Measurements from ENCODE around the gene DGKI. TPM values are rescaled to one million over a fixed set of nuclear protein-coding genes. Genes with fewer than 3 reads are reported as not detected.

The DGKI gene
- total and polyA plus RNA-seq, 4 donors = 1.1 to 11.3 (median 5.2) TPM

DNA sequence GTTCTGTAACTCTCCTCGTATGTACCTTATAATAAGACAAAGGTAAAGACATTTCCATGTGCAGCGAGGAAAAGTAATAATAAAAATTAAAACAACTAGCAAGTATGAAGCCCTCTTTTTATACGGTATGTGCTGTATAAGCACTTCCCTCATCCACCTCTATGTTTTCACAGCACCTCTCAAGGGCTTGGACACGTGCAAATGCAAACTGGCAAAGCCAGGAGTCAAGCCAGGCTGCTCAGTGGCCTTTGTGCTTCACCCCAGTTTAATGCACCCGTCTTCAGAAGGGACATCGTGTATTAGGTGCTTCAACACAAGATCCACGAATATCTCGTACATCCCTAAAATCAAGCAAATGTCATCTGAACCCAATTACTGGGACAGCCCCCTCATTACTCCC is 1.3 kb upstream of the DGKI start:
- Histone ChIP-seq H3K4me1 (ENCODE audit: control insufficient read depth in 1 of 2, insufficient read depth in 2 of 2, low read length in 2 of 2) (no peaks in the 10 kb centered on the region), H3K9me3 (ENCODE audit: control insufficient read depth, low read length) (no peaks in the 10 kb centered on the region), H3K27me3 (ENCODE audit: control insufficient read depth in 1 of 2, insufficient read depth in 2 of 2, low read length in 1 of 2) (no peaks in the 10 kb centered on the region), H3K36me3 (ENCODE audit: control insufficient read depth in 1 of 2, insufficient read depth in 2 of 2, low read length in 1 of 2) (peaks cover 0 to 6% of the 10 kb centered on the region in 2 donors), H3K4me3 (ENCODE audit: low read length in 2 of 2) (no peak overlapping the region), H3K27ac (ENCODE audit: low read depth in 1 of 2, low read length in 2 of 2) (no peak overlapping the region)
- DNase-seq (no peak), ATAC-seq (ENCODE audit: low FRiP score) (no peak)
- WGBS, 2 donors = 66 to 72% methylated on average over 8 of the region's 8 CpGs
- intact Hi-C loops (cut with DNase I) = no loop called here

DNA sequence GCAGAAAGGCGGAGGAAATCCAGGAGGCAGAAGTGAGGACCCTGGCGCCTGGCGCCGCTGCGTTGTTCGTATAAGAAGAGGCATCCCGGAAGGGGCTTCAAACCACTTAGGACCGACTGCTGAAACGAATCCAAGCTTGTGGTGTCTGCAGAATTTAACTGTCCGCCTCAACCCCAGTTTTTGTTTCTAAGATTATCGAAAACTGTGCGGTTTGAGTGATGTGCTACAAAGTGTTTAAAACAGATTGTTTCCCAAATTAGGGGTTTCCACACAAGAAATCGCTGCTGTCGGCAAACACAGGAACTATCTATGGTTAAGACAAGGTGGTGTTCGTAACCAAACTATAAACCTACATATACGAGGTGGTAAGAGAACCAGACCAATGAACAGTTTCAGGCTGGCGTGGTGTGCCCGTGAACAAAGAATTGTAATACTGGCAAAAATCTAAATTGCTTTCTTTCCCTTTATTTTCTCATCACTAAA is 835 bp upstream of the DGKI start:
- no peaks in the 10 kb centered on the region for H3K27me3 ChIP-seq (ENCODE audit: control insufficient read depth in 1 of 2, insufficient read depth in 2 of 2, low read length in 1 of 2)
- ATAC-seq (ENCODE audit: low FRiP score) = peak; percentile 21
- intact Hi-C loops (cut with DNase I) = no loop called here
- H3K4me3 ChIP-seq (ENCODE audit: low read length in 2 of 2) = no peak overlapping the region
- H3K27ac ChIP-seq (ENCODE audit: low read depth in 1 of 2, low read length in 2 of 2) = peak overlapping the region in 1 of 2 donors; percentile 0
- H3K9me3 ChIP-seq (ENCODE audit: control insufficient read depth, low read length) = no peaks in the 10 kb centered on the region
- no peaks in the 10 kb centered on the region for H3K4me1 ChIP-seq (ENCODE audit: control insufficient read depth in 1 of 2, insufficient read depth in 2 of 2, low read length in 2 of 2)
- no peak for DNase-seq
- WGBS, 2 donors = 20 to 27% methylated on average over 18 of the region's 18 CpGs
- H3K36me3 ChIP-seq (ENCODE audit: control insufficient read depth in 1 of 2, insufficient read depth in 2 of 2, low read length in 1 of 2) = peaks cover 0 to 6% of the 10 kb centered on the region in 2 donors

GRCh38 chr7:137846549-137846826 is 286 bp downstream of the DGKI start:
- no peaks in the 10 kb centered on the region for H3K27me3 ChIP-seq (ENCODE audit: control insufficient read depth in 1 of 2, insufficient read depth in 2 of 2, low read length in 1 of 2)

DNA sequence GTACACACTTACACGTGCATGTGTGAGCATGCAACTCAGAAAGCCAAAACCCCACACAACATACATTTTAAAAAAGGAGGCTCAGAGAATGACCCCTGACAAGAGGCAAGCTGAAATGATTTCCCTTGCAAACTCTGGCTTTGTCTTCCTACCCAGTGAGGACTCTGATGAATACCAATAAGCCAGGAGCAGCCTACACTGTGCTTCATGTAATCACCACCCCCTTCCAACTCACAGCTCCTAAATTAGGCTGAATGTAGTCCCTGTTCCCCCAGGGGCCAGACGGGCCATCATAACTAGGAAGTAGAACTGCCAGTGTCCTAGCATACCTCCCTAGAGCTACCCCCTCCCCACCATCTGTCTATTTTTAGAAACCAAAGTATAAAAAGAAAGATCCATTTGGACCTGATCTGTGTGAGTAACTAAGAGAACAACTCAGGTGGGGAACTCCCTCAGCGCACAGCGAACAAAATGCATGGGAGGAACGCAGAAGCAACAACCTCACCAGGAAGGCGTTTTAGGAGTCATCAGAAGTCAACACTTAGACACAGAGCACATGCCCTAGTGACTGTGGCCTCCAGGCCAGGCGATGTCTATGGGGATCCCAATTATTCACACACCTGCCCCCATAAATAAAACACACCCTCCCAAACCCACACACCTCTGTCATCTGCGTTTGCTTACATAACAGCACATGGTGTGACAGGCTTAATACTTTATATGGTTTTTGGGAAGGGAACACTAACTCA is 1.9 kb downstream of the DGKI start:
- Histone ChIP-seq H3K4me3 (ENCODE audit: low read length in 2 of 2) (no peak overlapping the region), H3K9me3 (ENCODE audit: control insufficient read depth, low read length) (no peaks in the 10 kb centered on the region), H3K27me3 (ENCODE audit: control insufficient read depth in 1 of 2, insufficient read depth in 2 of 2, low read length in 1 of 2) (no peaks in the 10 kb centered on the region), H3K36me3 (ENCODE audit: control insufficient read depth in 1 of 2, insufficient read depth in 2 of 2, low read length in 1 of 2) (no peaks in the 10 kb centered on the region), H3K4me1 (ENCODE audit: control insufficient read depth in 1 of 2, insufficient read depth in 2 of 2, low read length in 2 of 2) (peaks cover 0 to 2% of the 10 kb centered on the region in 2 donors), H3K27ac (ENCODE audit: low read depth in 1 of 2, low read length in 2 of 2) (no peak overlapping the region)
- intact Hi-C loops (cut with DNase I) = no loop called here
- DNase-seq (no peak), ATAC-seq (ENCODE audit: low FRiP score) (no peak)
- 88 to 89% methylated on average over 8 of the region's 8 CpGs for WGBS, 2 donors

More at GRCh38 chr7:137846549-137846826, 286 bp downstream of the DGKI start:
- H3K4me3 ChIP-seq (ENCODE audit: low read length in 2 of 2) = peak overlapping the region; percentile 45 to 55
- ATAC-seq (ENCODE audit: low FRiP score) = no peak
- DNase-seq = no peak
- no peak overlapping the region for H3K27ac ChIP-seq (ENCODE audit: low read depth in 1 of 2, low read length in 2 of 2)
- H3K36me3 ChIP-seq (ENCODE audit: control insufficient read depth in 1 of 2, insufficient read depth in 2 of 2, low read length in 1 of 2) = peaks cover 0 to 2% of the 10 kb centered on the region in 2 donors
- no peaks in the 10 kb centered on the region for H3K4me1 ChIP-seq (ENCODE audit: control insufficient read depth in 1 of 2, insufficient read depth in 2 of 2, low read length in 2 of 2)
- 0% methylated on average over 11 to 47 of the region's 47 CpGs for WGBS, 2 donors
- intact Hi-C loops (cut with DNase I) = loop anchor here in 1 of 2 donors (1.0 kb wide), 1 partner anchor 36 kb away; no protein-coding TSS in a partner anchor
- no peaks in the 10 kb centered on the region for H3K9me3 ChIP-seq (ENCODE audit: control insufficient read depth, low read length)

- H3K27me3 ChIP-seq (ENCODE audit: control insufficient read depth in 1 of 2, insufficient read depth in 2 of 2, low read length in 1 of 2) = no peaks in the 10 kb centered on the region
- H3K36me3 ChIP-seq (ENCODE audit: control insufficient read depth in 1 of 2, insufficient read depth in 2 of 2, low read length in 1 of 2) = no peaks in the 10 kb centered on the region
- DNase-seq (no peak), ATAC-seq (ENCODE audit: low FRiP score) (no peak)
- peak overlapping the region; percentile 4 to 59 for H3K27ac ChIP-seq (ENCODE audit: low read depth in 1 of 2, low read length in 2 of 2)
- H3K4me3 ChIP-seq (ENCODE audit: low read length in 2 of 2) = no peak overlapping the region
- intact Hi-C loops (cut with DNase I) = no loop called here
- 54 to 58% methylated on average over 6 of the region's 6 CpGs for WGBS, 2 donors
- no peaks in the 10 kb centered on the region for H3K9me3 ChIP-seq (ENCODE audit: control insufficient read depth, low read length)
- H3K4me1 ChIP-seq (ENCODE audit: control insufficient read depth in 1 of 2, insufficient read depth in 2 of 2, low read length in 2 of 2) = peaks cover 2 to 14% of the 10 kb centered on the region in 2 donors
These were observed 6.6 kb downstream of the DGKI start for GRCh38 chr7:137839903-137840779.

DNA sequence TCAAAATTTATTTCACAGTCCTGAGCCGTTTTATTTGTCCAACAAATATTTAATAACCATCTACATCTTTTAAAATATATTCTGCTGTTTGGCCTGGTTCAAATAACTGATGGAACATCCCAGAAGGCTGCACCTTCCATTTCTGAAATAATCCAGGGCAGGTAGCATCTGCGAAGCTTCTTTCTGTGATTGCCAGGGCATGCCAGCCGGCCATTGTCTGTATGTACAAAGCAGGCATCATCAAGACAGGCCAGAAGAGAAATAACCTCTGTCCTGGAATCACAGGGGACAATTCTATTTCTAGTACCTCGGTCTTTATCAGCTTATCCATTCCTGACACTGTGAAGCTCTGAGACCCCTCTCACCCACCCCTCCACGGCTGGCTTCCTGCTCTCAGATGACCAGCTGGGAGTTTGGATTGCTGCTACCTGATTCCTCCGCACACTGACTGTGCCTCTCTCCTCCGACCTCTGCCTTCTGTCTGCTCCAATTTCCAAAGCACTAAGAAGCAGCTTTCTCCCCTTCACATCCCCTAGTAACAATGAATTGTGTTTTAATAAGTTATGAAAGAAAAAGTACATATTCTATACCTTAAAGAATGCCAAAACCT is 8.0 kb downstream of the DGKI start:
- Histone ChIP-seq H3K4me3 (ENCODE audit: low read length in 2 of 2) (no peak overlapping the region), H3K27me3 (ENCODE audit: control insufficient read depth in 1 of 2, insufficient read depth in 2 of 2, low read length in 1 of 2) (no peaks in the 10 kb centered on the region), H3K9me3 (ENCODE audit: control insufficient read depth, low read length) (no peaks in the 10 kb centered on the region), H3K27ac (ENCODE audit: low read depth in 1 of 2, low read length in 2 of 2) (peak overlapping the region in 1 of 2 donors; percentile 64), H3K36me3 (ENCODE audit: control insufficient read depth in 1 of 2, insufficient read depth in 2 of 2, low read length in 1 of 2) (no peaks in the 10 kb centered on the region), H3K4me1 (ENCODE audit: control insufficient read depth in 1 of 2, insufficient read depth in 2 of 2, low read length in 2 of 2) (peaks cover 2 to 14% of the 10 kb centered on the region in 2 donors)
- intact Hi-C loops (cut with DNase I) = no loop called here
- ATAC-seq (ENCODE audit: low FRiP score) (no peak), DNase-seq (no peak)
- 85% methylated on average over 7 of the region's 7 CpGs for WGBS, 2 donors

- intact Hi-C loops (cut with DNase I) = no loop called here
- H3K36me3 ChIP-seq (ENCODE audit: control insufficient read depth in 1 of 2, insufficient read depth in 2 of 2, low read length in 1 of 2) = no peaks in the 10 kb centered on the region
- peaks cover 2 to 14% of the 10 kb centered on the region in 2 donors for H3K4me1 ChIP-seq (ENCODE audit: control insufficient read depth in 1 of 2, insufficient read depth in 2 of 2, low read length in 2 of 2)
- no peaks in the 10 kb centered on the region for H3K27me3 ChIP-seq (ENCODE audit: control insufficient read depth in 1 of 2, insufficient read depth in 2 of 2, low read length in 1 of 2)
- H3K27ac ChIP-seq (ENCODE audit: low read depth in 1 of 2, low read length in 2 of 2) = peak overlapping the region; percentile 93
- WGBS, 2 donors = 27 to 30% methylated on average over 1 of the region's 1 CpG
- no peak overlapping the region for H3K4me3 ChIP-seq (ENCODE audit: low read length in 2 of 2)
- no peaks in the 10 kb centered on the region for H3K9me3 ChIP-seq (ENCODE audit: control insufficient read depth, low read length)
- DNase-seq (no peak), ATAC-seq (ENCODE audit: low FRiP score) (no peak)
These were observed 10.2 kb downstream of the DGKI start for GRCh38 chr7:137836541-137836940.

- peak overlapping the region; percentile 93 for H3K27ac ChIP-seq (ENCODE audit: low read depth in 1 of 2, low read length in 2 of 2)
- WGBS, 2 donors = 6 to 13% methylated on average over 3 of the region's 3 CpGs
These were observed 10.7 kb downstream of the DGKI start for GRCh38 chr7:137836113-137836509.

More at GRCh38 chr7:137836113-137836509, 10.7 kb downstream of the DGKI start:
- no peaks in the 10 kb centered on the region for H3K36me3 ChIP-seq (ENCODE audit: control insufficient read depth in 1 of 2, insufficient read depth in 2 of 2, low read length in 1 of 2)
- no peaks in the 10 kb centered on the region for H3K27me3 ChIP-seq (ENCODE audit: control insufficient read depth in 1 of 2, insufficient read depth in 2 of 2, low read length in 1 of 2)
- peaks cover 2 to 17% of the 10 kb centered on the region in 2 donors for H3K4me1 ChIP-seq (ENCODE audit: control insufficient read depth in 1 of 2, insufficient read depth in 2 of 2, low read length in 2 of 2)
- ATAC-seq (ENCODE audit: low FRiP score) (peak; percentile 58), DNase-seq (no peak)
- no peaks in the 10 kb centered on the region for H3K9me3 ChIP-seq (ENCODE audit: control insufficient read depth, low read length)
- intact Hi-C loops (cut with DNase I) = no loop called here
- H3K4me3 ChIP-seq (ENCODE audit: low read length in 2 of 2) = no peak overlapping the region

Measured in aorta (tissue), 5 donors.